NOMO-1 (cell line): Measurements from ENCODE around the gene CALN1.
A peak's percentile ranks its signal among the peaks of the same experiment; 100 is the strongest.
"Not testable (repeated sequence)": the region's sequence is repeated elsewhere in the genome, so short reads cannot be mapped to it uniquely, and the experiment has no call there.

Experiments
- DNase-seq, 2 experiments: peaks; one replicate each; lab custom pipeline; 2025; ENCODE audit not compliant: unreplicated experiment in 2 of 2; lab: John Stamatoyannopoulos, UW

CALN1 gene

GRCh38 chr7:72209006-72209405 is 203.1 kb downstream of the CALN1 start:
- not testable (repeated sequence) for DNase-seq

GRCh38 chr7:72196176-72196575 is 216.0 kb downstream of the CALN1 start:
- no peak for DNase-seq

GRCh38 chr7:72190919-72191318 is 221.2 kb downstream of the CALN1 start:
- DNase-seq, result no peak

DNA sequence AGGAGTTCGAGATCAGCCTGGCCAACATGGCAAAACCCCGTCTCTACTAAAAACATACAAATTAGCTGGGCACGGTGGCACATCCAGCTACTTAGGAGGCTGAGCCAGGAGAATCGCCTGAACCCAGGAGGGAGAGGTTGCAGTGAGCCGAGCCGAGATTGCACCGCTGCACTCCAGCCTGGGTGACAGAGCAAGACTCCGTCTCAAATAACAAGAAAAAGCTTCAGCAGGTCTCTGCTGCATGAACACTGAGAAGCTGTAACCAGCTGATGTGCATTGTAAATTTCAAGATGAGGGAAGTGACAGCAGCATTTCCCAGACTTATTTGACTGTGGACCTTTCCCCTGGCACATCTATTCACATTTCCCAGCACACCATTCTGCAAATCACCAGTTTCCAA is 222.0 kb downstream of the CALN1 start:
- DNase-seq, result no peak

DNA sequence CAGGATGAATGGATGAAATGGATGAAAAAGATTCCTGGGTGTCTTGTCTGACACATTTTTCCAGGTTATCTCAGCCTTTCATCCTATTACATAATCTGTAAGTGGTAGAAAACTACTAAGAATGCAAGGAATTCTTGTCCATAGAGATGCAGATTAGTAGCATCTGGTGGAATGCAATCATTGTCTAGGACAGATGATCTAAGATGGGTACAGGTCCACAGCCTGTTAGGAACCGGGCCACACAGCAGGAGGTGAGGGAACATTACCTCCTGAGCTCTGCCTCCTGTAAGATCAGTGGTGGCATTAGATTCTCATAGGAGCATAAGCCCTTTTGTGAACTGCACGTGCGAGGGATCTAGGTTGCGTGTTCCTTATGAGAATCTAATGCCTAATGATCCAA is 225.0 kb downstream of the CALN1 start:
- no peak for DNase-seq

GRCh38 chr7:72183835-72184234 is 228.3 kb downstream of the CALN1 start:
- peak in 1 of 2 experiments; percentile 12 for DNase-seq

DNA sequence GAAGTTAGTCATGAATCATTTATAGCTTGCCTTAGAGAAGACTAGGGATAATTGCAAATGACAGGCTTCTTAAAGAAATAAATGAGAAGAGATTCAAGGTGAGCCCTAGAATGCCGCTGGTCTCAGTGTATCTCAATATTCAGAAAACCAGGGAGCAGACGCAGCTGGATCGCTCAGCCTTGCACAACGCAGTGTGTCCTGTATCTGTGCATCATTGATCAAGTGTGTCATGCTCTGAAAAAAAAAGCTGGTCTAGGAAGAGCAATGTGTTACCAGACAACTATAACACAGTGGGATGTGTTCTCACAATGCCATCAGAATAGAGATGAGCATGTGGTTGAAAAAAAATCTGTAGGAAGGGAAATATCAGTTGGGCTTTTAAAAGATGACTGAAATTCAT is 230.1 kb downstream of the CALN1 start:
- no peak for DNase-seq

- no peak for DNase-seq
These were observed 235.3 kb downstream of the CALN1 start for GRCh38 chr7:72176875-72177274.

DNA sequence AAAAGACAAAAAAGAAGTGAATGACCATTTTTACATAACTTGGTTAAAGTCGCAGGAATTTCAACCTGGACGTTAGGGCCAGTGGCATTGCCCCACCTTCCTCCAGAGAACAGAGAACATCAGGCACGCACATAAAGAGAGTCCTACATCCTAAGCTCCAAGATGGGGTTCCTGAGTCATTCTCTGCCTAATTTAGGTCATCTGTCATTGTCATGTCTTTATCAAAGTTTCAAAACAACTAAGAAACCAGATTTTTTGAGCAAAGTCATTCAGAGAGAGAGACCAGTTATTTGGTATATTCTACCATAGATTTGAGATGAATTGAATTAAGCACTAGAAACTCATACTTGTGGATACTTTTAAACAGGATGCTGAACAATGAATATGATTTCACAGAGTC is 241.7 kb downstream of the CALN1 start:
- no peak for DNase-seq

DNA sequence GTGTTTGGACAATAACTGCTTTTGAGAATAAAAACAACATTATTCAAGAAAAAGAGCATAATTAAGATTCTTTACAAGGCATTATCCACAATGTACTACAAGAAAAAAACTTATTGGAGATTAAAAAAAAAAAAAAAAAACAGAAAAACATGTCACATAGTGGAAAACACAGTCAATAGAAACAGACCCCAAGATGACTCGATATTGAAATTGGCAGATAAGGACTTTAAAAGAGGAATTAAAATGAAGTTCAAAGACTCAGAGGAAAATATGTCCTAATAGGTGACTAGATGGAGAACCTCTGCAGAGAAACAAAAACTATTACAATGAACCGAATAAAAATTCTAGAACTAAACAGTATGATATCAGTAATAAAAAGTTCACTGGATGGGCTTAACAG is 248.9 kb downstream of the CALN1 start:
- no peak for DNase-seq

- no peak for DNase-seq
These were observed 250.6 kb downstream of the CALN1 start for GRCh38 chr7:72161534-72161933.

DNA sequence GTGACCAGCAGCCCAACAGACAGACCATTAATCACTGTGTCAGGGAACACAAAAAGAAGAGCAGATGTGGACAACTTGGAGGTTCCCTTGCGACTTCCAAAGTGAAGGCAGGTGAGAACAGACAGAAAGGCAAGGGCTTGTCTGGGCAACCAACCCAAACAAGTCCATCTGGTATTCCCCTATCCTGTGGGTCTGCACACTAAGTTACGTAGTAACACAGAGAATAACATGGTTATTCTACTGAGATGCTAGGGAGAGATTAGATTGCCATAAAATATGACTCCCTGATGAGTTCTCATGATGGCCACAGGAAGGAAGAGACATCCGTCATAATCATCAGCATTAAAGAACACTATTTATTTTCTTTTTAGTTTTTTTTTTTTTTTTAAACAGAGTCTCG is 252.2 kb downstream of the CALN1 start:
- no peak for DNase-seq

GRCh38 chr7:72156671-72157070 is 255.5 kb downstream of the CALN1 start:
- DNase-seq, result no peak

DNA sequence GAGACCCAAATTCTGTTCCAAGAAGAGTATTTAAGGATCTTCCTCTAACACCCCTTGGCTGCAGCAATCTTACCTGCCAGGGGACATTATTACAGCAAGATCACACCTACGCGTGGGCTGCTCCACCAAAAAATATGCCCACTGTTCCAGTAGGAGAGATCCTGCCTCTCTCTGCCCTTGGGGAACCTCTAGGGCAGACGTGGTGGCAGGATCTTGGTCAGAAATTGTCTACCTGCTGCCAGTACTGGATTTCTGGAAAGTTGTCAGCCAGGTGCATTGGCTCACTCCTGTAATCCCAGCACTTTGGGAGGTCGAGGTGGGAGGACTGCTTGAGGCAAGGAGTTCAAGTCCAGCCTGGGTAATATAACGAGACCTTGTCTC is 259.0 kb downstream of the CALN1 start:
- no peak for DNase-seq

DNA sequence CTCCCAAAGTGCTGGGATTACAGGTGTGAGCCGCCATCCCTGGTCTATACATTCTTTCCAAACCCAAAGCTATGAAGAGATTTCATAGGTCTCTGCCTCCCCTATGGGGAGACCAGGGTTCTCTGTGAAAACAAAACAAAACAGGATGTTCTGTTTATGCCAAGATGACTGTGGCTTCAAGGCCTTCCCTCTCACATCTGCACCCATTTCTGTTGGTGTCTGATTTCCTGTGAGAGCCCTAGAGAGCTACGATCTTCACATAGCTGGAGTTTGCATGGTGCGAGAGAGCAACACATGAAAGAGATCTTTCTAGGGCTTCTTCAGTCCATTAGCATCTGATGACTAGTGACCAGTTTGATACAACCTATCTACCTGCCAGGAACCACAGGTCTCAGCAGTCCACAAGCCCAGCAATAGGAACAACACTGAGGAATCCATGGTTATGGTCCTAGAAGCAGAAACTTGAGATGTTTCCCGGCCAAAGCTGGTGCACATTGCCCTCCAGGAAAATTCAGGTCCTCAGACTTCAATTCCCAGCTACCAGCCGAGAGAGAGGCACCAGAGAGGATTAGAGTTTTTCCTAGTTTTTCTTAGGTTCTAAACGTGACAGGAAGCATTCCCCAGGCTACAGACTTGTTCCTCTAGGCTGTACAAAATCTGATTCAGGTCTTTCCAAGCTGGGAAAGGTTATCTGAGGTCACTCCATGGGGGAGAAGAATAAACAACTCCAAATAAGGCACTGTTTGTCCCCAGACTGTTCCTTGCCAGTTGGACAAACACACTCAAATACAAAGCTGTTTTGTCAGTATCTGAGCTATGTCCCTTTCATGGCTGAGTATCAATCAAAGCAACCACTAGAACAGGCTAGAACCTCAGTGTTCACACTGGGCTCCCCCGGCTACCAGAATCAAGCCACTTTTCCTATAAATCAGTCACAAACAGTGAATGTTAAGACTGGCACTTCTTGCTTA is 259.7 kb downstream of the CALN1 start:
- no peak for DNase-seq

DNA sequence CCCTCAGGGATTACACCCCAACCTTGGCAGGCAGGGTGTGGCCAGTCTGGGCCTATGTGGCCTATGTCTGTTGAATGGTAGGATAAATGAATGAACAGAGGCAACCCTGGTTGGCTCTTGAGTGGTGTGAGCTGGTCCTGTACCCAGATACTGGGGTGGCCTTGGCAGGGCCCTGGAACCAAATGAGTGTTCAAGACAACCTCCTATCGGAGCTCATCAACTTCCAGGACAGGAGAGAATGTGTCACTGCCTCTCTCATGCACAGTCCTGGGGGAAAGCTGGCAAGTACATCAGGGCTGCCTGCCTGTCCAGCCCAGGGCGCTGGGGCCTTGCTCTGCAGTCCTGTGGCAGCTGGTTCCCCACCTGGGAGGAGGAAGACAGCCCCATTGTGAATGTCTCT is 271.6 kb downstream of the CALN1 start:
- no peak for DNase-seq

DNA sequence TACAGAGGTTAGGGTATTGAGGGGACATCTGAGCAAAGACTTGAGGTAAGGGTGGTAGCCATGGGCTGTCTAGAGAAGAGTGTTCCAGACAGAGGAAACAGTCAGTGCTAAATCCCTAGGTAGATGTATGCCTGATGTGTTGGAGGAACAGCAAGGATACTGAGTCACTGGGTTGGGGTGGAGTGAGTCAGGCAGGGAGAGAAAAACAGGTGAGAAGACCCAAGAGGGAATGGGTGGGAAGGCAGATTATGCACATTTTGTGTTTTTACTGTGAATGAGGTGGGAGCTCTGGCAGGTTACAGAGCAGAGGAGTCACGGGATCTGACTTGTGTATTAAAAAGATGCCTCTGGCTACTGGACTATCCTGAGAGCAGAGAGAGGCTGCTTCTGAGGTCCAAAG is 285.0 kb downstream of the CALN1 start:
- no peak for DNase-seq

GRCh38 chr7:72123913-72124312 is 288.2 kb downstream of the CALN1 start:
- DNase-seq, result no peak

DNA sequence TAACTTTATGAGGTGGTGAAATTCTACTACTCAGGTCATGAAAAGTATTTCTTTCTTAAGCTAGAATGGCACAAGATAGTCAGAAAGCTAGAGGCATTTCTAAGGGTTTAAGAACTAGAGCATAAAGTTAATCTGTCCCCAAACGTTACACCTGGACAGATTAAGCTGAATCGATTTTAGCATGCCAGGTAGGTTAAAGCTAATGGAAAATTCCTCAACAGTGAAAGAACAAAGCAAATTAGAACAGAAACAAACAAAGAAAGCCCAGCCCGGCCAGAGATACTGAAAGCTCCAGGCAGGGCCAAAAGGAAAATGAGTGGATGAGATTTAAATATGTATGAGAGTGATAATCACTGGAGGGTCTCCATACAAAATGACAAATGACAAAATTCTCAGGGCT is 293.8 kb downstream of the CALN1 start:
- no peak for DNase-seq

DNA sequence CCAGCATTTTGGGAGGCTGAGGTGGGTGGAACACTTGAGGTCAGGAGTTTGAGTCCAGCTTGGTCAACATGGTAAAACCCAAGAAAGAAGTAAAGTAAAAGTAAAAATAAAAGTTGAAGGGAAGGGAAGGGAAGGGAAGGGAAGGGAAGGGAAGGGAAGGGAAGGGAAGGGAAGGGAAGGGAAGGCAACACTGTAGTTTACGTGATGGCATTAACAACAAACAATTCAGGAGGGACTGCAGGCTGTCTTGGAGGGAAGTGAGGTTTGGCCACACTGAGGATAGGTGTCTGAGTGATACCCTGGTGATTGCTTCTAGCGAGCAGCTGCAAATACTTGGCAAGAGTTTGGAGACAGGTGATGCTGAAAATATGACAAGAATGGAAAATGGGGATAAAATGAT is 298.0 kb downstream of the CALN1 start:
- no peak for DNase-seq

GRCh38 chr7:72112992-72113391 is 299.1 kb downstream of the CALN1 start:
- DNase-seq, result no peak

DNA sequence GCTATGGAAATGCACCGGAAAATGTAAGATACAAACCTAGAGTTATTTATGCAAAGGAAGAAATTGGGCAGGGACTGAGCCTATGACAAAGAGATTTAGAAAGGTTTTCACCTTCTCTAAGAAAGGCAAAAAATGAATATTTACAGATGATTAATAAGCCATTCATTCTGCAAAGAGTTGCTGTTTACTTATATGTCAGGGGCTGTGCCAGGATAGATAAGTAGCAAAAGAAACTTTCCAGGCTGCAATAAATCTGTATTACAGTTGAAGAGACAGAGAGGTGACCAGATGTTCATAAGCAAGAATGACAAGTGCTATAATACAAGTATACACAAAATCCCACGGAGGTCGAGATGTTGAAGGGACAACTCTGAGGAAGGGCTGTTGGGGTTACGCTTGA is 299.6 kb downstream of the CALN1 start:
- DNase-seq, result no peak

- DNase-seq, result no peak
These were observed 301.1 kb downstream of the CALN1 start for GRCh38 chr7:72111086-72111485.
